Common myeloid progenitor, CD34-positive (primary cell): ENCODE measurements around the gene FAM171A1.

ENCODE experiments used
- CTCF ChIA-PET: fragments of 350-600 bp; sonication (Branson Sonifier 250); formaldehyde crosslinking; loops from one replicate; lab custom pipeline; 2021; ENCODE audit warnings: antibody characterized with exemption; lab: Charles Lee
- POLR2A ChIA-PET: fragments of 350-600 bp; sonication (Branson Sonifier 250); formaldehyde crosslinking; loops from one replicate; lab custom pipeline; 2021; ENCODE audit warnings: antibody characterized with exemption; lab: Charles Lee
- DNase-seq, 3 donors: peaks; one replicate each; pipeline versions ENCODE4 v3.0.0 to v3.0.0-alpha.2; 2013
- H3K27ac ChIP-seq, 2 experiments: 1 replicate in 1 of 2; 2 replicates in 1 of 2; pipeline ENCODE4 v1.7.0; 2013; ENCODE audit warnings: inconsistent platforms in 2 of 2, low read length in 2 of 2, mild to moderate bottlenecking in 2 of 2, low read depth in 1 of 2, moderate library complexity in 1 of 2; ENCODE audit not compliant: severe bottlenecking in 2 of 2, insufficient read depth in 1 of 2, poor library complexity in 1 of 2
- H3K27me3 ChIP-seq, 5 experiments: replicated peaks in 2 of 5; 1 replicate in 3 of 5; 2 replicates in 2 of 5; pipeline versions ENCODE4 v1.6.1 to v1.7.0; 2013; ENCODE audit warnings: low read length in 4 of 5, mild to moderate bottlenecking in 2 of 5, moderate library complexity in 2 of 5, inconsistent platforms in 1 of 5; ENCODE audit not compliant: insufficient read depth in 5 of 5, control insufficient read depth in 4 of 5
- H3K36me3 ChIP-seq, 4 experiments: 1 replicate in 2 of 4; 2 replicates in 2 of 4; pipeline versions ENCODE4 v1.6.1 to v1.7.0; 2013; ENCODE audit warnings: low read length in 3 of 4, control low read depth in 1 of 4, mild to moderate bottlenecking in 1 of 4; ENCODE audit not compliant: control insufficient read depth in 4 of 4, insufficient read depth in 4 of 4
- H3K4me1 ChIP-seq, 4 experiments: 1 replicate in 3 of 4; 2 replicates in 1 of 4; pipeline versions ENCODE4 v1.6.1 to v1.7.1; 2013; ENCODE audit warnings: low read length in 3 of 4, mild to moderate bottlenecking in 3 of 4, control low read depth in 1 of 4, inconsistent platforms in 1 of 4, moderate library complexity in 1 of 4; ENCODE audit not compliant: control insufficient read depth in 4 of 4, insufficient read depth in 4 of 4; ENCODE audit errors: control extremely low read depth in 1 of 4
- H3K4me3 ChIP-seq, 7 experiments: 1 replicate in 4 of 7; 2 replicates in 3 of 7; pipeline versions ENCODE4 v1.5.1 to v1.7.0; 2013; ENCODE audit warnings: mild to moderate bottlenecking in 7 of 7, low read length in 6 of 7, moderate library complexity in 6 of 7, inconsistent platforms in 2 of 7, low read depth in 2 of 7, control low read depth in 1 of 7; ENCODE audit not compliant: insufficient read depth in 4 of 7, control insufficient read depth in 1 of 7; ENCODE audit errors: extremely low read depth in 1 of 7
- H3K9me3 ChIP-seq, 5 experiments: 1 replicate in 4 of 5; 2 replicates in 1 of 5; pipeline versions ENCODE4 v1.6.1 to v1.7.1; 2013; ENCODE audit warnings: low read length in 4 of 5, mild to moderate bottlenecking in 2 of 5, inconsistent platforms in 1 of 5, low read depth in 1 of 5, moderate library complexity in 1 of 5; ENCODE audit not compliant: control insufficient read depth in 4 of 5, insufficient read depth in 2 of 5; ENCODE audit errors: control extremely low read depth in 1 of 5
- WGBS: methylation state at CpG from one replicate; pipeline ENCODE4 v1.1.5; 2013; ENCODE audit not compliant: insufficient coverage; 5-methylcytosine and 5-hydroxymethylcytosine counted together

The FAM171A1 gene

DNA sequence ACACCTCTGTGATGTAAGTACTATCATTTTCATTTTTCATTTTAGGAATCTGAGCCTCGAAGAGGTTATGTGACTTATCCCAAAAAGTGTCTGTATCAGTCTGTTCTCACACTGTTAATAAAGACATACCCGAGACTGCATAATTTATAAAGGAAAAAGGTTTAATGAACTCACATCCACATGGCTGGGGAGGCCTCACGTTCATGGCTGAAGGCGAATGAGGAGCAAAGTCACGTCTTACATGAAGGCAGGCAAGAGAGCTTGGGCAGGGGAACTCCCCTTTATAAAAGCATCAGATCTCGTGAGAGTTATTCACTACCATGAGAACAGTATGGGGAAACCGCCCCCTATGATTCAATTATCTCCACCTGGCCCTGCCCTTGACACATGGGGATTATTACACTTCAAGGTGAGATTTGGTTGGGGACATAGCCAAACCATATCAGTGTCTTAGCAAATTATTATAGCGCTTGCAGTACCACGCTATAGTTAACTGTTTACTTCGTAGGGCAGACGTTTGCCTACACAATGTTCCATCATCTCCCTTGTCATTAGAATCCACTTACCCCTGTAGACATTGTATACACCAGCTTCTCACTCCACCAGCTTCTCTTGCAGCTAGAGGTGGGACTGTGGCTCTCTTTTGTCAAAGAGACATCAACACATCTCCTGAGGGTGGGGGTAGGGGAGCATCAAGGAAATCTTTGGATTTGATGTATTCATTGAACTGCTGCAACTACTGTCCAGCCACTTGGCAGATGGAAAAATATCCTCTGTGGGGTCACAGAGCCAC lies 187.2 kb downstream of the FAM171A1 start:
- peaks cover 0 to 25% (median 9%) of the 10 kb centered on the region in 5 experiments for H3K27me3 ChIP-seq
- CTCF ChIA-PET = no interaction called here
- WGBS = 99% methylated on average over 6 of the region's 11 CpGs

DNA sequence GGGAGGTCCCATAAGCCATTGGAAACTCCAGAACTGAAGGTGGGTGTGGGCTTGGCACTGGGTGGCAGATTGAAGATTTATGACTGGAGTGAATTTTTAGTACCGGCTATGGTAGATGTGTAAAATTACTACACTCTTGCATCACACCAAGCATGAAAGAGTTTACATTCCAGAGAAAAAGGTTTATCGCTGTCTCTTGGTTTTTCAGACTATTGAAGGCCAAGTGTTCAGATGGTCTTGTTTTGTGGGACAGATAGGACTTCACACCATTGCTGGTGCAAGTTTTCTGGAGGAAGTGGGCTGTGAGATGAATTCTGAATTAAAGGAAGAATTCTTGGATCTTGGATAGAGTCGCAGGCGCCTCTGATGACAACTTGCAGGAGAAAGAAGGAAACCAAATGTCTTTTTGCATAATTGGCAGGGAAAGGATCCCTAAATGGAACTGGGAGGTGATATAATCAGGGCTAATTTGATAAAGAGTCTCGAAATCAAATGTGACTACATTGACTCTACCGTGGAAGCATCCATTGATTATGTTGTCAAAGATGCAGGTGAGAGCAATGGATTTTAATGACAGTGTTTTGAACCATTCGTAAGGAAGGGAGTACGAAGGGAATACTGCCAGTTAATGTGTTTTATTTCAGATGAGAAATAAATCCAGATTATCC lies 188.4 kb downstream of the FAM171A1 start:
- DNase-seq = no peak
- 91% methylated on average over 7 of the region's 8 CpGs for WGBS
- H3K27me3 ChIP-seq = peaks cover 0 to 25% (median 7%) of the 10 kb centered on the region in 5 experiments
- no peaks in the 10 kb centered on the region for H3K4me1 ChIP-seq
- no peak overlapping the region for H3K27ac ChIP-seq
- no peak overlapping the region for H3K4me3 ChIP-seq
- ChIA-PET CTCF (no interaction called here), POLR2A (no interaction called here)
- H3K9me3 ChIP-seq = peaks cover 0 to 4% (median 0%) of the 10 kb centered on the region in 5 experiments
- no peaks in the 10 kb centered on the region for H3K36me3 ChIP-seq

More for the DNA sequence above, 187.2 kb downstream of the FAM171A1 start:
- no peaks in the 10 kb centered on the region for H3K36me3 ChIP-seq
- POLR2A ChIA-PET = no interaction called here
- peaks cover 0 to 1% (median 0%) of the 10 kb centered on the region in 4 experiments for H3K4me1 ChIP-seq
- no peak overlapping the region for H3K4me3 ChIP-seq
- H3K27ac ChIP-seq = no peak overlapping the region
- no peak for DNase-seq
- peaks cover 0 to 4% (median 0%) of the 10 kb centered on the region in 5 experiments for H3K9me3 ChIP-seq

DNA sequence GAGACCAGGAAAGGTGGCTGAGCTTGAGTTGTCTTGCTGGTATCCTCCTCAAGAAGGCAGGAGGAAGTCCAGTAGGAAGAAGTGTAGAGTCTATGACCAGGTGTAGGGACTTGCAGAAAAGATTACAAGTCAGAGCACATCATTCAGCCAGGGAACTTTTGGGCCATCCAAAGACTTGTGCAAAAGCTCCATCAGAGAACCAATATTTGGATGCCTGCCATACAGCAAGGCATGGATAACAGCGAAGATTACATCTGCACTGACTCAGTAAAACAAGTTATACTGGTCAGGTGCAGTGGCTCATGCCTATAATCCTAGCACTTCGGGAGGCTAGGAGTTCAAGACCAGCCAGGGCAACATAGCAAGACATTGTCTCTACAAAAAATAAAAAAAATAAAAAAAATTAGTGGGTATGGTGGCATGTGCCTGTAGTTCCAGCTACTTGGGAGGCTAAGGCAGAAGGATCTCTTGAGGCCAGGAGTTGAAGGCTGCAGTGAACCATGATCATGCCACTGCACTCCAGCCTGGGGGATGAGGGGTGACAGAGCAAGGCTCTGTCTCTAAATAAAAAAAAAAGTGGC lies 189.4 kb downstream of the FAM171A1 start:
- ChIA-PET CTCF (interaction anchor here (1.4 kb wide), 2 partner anchors 11 to 15 kb away, joined by 4 read pairs; no protein-coding TSS in a partner anchor), POLR2A (no interaction called here)
- WGBS = 100% methylated on average over 1 of the region's 2 CpGs
- no peak for DNase-seq
- H3K4me1 ChIP-seq = no peaks in the 10 kb centered on the region
- H3K36me3 ChIP-seq = no peaks in the 10 kb centered on the region
- peaks cover 0 to 4% (median 0%) of the 10 kb centered on the region in 5 experiments for H3K9me3 ChIP-seq
- H3K27ac ChIP-seq = no peak overlapping the region
- H3K27me3 ChIP-seq = peaks cover 0 to 25% (median 7%) of the 10 kb centered on the region in 5 experiments
- no peak overlapping the region for H3K4me3 ChIP-seq

DNA sequence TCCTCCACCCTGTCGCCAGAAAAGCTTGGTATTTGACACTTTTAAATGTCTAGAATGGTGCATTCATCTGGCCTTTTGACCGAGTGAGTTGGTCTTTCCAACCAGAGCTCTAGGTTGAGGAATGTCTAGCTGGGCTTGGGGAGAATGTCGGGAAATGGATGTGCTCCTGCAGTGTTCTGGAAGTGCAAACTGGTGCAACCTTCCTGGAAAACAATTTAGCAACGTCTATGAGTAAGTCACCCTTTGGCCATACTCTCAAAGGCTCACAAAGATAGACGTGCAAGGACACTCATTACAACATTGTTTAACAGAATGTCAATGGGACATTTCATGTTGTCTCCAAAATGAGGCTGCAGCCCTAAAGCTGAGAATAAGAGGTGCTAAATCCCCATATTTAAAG lies 190.4 kb downstream of the FAM171A1 start:
- peaks cover 0 to 25% (median 7%) of the 10 kb centered on the region in 5 experiments for H3K27me3 ChIP-seq
- no peaks in the 10 kb centered on the region for H3K36me3 ChIP-seq
- ChIA-PET CTCF (interaction anchor here (1.4 kb wide), 2 partner anchors 12 to 14 kb away, joined by 4 read pairs; no protein-coding TSS in a partner anchor), POLR2A (interaction anchor here (0.7 to 0.8 kb wide), 2 partner anchors 10 to 343 kb away, joined by 3 read pairs; partner anchors contain the start of gene CDNF)
- H3K27ac ChIP-seq = no peak overlapping the region
- no peaks in the 10 kb centered on the region for H3K4me1 ChIP-seq
- DNase-seq = no peak
- H3K9me3 ChIP-seq = peaks cover 0 to 4% (median 0%) of the 10 kb centered on the region in 5 experiments
- H3K4me3 ChIP-seq = no peak overlapping the region
- WGBS = 93% methylated on average over 5 of the region's 5 CpGs

DNA sequence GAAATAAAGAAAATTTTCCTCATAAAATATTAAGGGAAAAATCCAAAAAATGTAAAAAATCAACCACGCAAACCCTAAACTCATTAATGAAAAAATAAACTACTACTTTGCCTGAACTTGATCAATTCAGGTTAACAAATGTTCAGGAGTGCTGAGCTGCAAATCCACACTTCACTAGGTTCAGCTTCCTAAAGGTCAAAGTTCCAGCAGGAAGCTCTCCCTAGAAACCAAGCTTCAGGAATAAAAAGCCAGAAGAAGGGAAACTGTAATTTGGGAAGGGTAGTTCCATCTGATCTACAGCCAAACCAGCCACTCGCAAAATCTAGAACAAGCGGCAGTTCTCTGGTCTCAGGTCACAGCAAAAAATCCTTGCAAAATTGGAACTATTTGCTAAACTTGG lies 194.8 kb downstream of the FAM171A1 start:
- DNase-seq = no peak
- H3K4me3 ChIP-seq = no peak overlapping the region
- H3K36me3 ChIP-seq = no peaks in the 10 kb centered on the region
- CTCF ChIA-PET = no interaction called here
- POLR2A ChIA-PET = no interaction called here
- WGBS = 100% methylated on average over 2 of the region's 3 CpGs
- H3K27me3 ChIP-seq = peaks cover 0 to 7% (median 0%) of the 10 kb centered on the region in 5 experiments
- peaks cover 0 to 5% (median 0%) of the 10 kb centered on the region in 4 experiments for H3K4me1 ChIP-seq
- H3K27ac ChIP-seq = no peak overlapping the region
- H3K9me3 ChIP-seq = no peaks in the 10 kb centered on the region

DNA sequence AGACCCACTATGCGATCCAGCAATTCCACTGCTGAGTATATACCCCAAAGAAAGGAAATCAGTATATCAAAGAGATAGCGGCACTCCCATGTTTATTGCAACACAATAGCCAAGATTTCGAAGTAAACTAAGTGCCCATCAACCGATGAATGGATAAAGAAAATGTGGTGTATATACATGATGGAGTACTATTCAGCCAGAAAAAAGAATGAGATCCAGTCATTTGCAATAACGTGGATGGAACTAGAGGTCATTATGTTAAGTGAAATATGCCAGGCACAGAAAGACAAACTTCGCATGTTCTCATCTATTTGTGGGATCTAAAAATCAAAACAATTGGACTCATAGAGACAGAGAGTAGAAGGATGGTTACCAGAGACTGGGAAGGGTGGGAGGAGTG lies 195.5 kb downstream of the FAM171A1 start:
- WGBS = 88% methylated on average over 3 of the region's 6 CpGs
- no peaks in the 10 kb centered on the region for H3K9me3 ChIP-seq
- ChIA-PET POLR2A (no interaction called here), CTCF (no interaction called here)
- peaks cover 5 to 11% (median 6%) of the 10 kb centered on the region in 4 experiments for H3K4me1 ChIP-seq
- H3K27ac ChIP-seq = no peak overlapping the region
- H3K4me3 ChIP-seq = no peak overlapping the region
- H3K27me3 ChIP-seq = peaks cover 0 to 2% (median 0%) of the 10 kb centered on the region in 5 experiments
- DNase-seq = no peak
- no peaks in the 10 kb centered on the region for H3K36me3 ChIP-seq
